ENCODE data around the gene KDM4C. TPM values are rescaled to one million over a fixed set of nuclear protein-coding genes. Genes with fewer than 3 reads are reported as not detected.

The KDM4C gene
- total RNA-seq, 1 experiment from 2014 or later, result 7.1 TPM

- Histone ChIP-seq H3K27ac (ENCODE audit: low read length) (no peak overlapping the region), H3K27me3 (ENCODE audit: control insufficient read depth, insufficient read depth, low read length) (no peaks in the 10 kb centered on the region), H3K4me3 (ENCODE audit: low read depth in 2 of 2, low read length in 2 of 2) (no peak overlapping the region), H3K4me1 (ENCODE audit: control insufficient read depth, insufficient read depth, low read length) (no peaks in the 10 kb centered on the region), H3K36me3 (ENCODE audit: control insufficient read depth, insufficient read depth, low read length) (no peaks in the 10 kb centered on the region), H3K9me3 (ENCODE audit: control insufficient read depth, insufficient read depth, low read depth, low read length) (no peaks in the 10 kb centered on the region)
- ChIA-PET CTCF (no interaction called here), POLR2A (no interaction called here)
- intact Hi-C loops (cut with micrococcal nuclease; ENCODE audit: unreplicated experiment) (no loop called here), in situ Hi-C loops (cut with HindIII; ENCODE audit: low pct_unique_long_range_greater_than_20kb, low sequenced_read_pairs) (no loop called here)
- TF ChIP-seq TCF7L2 (IDR thresholded peaks at IDR 0.05; ENCODE audit: low read depth, low read length) (no peak), POLR2AphosphoS5 (IDR thresholded peaks at IDR 0.05; ENCODE audit: low read depth, low read length) (no peak), REST (IDR thresholded peaks at IDR 0.05; ENCODE audit: insufficient read depth in 1 of 2, low read depth in 2 of 2, low read length in 1 of 2) (no peak), CTCF (IDR thresholded peaks at IDR 0.05) (no peak), SIN3A (IDR thresholded peaks at IDR 0.05; ENCODE audit: borderline replicate concordance, insufficient read depth, low read depth, low read length) (no peak)
- no peak for DNase-seq (ENCODE audit: low read depth, low spot score)
- BruUV-seq (replicated peaks), result no TSS peak
- ATAC-seq, result no peak
Measured at GRCh38 chr9:6924988-6925563, 167.3 kb downstream of the KDM4C start.

GRCh38 chr9:6925836-6926235, 168.1 kb downstream of the KDM4C start:
- no TSS peak for BruUV-seq (replicated peaks)
- no peaks in the 10 kb centered on the region for H3K36me3 ChIP-seq (ENCODE audit: control insufficient read depth, insufficient read depth, low read length)
- H3K4me3 ChIP-seq (ENCODE audit: low read depth in 2 of 2, low read length in 2 of 2), result no peak overlapping the region
- no peaks in the 10 kb centered on the region for H3K27me3 ChIP-seq (ENCODE audit: control insufficient read depth, insufficient read depth, low read length)
- in situ Hi-C loops (cut with HindIII; ENCODE audit: low pct_unique_long_range_greater_than_20kb, low sequenced_read_pairs) (no loop called here), intact Hi-C loops (cut with micrococcal nuclease; ENCODE audit: unreplicated experiment) (no loop called here)
- TF ChIP-seq CTCF (IDR thresholded peaks at IDR 0.05), result no peak
- TF ChIP-seq SIN3A (IDR thresholded peaks at IDR 0.05; ENCODE audit: borderline replicate concordance, insufficient read depth, low read depth, low read length), result no peak
- TF ChIP-seq POLR2AphosphoS5 (IDR thresholded peaks at IDR 0.05; ENCODE audit: low read depth, low read length), result no peak
- TF ChIP-seq TCF7L2 (IDR thresholded peaks at IDR 0.05; ENCODE audit: low read depth, low read length), result no peak
- no peak for TF ChIP-seq REST (IDR thresholded peaks at IDR 0.05; ENCODE audit: insufficient read depth in 1 of 2, low read depth in 2 of 2, low read length in 1 of 2)
- no peak overlapping the region for H3K27ac ChIP-seq (ENCODE audit: low read length)
- ChIA-PET CTCF (no interaction called here), POLR2A (no interaction called here)
- no peaks in the 10 kb centered on the region for H3K4me1 ChIP-seq (ENCODE audit: control insufficient read depth, insufficient read depth, low read length)
- ATAC-seq (no peak), DNase-seq (ENCODE audit: low read depth, low spot score) (no peak)
- H3K9me3 ChIP-seq (ENCODE audit: control insufficient read depth, insufficient read depth, low read depth, low read length), result no peaks in the 10 kb centered on the region
